Activated B cell treated with CpG ODN at 0.5 μM for 24 hours (primary cell): ENCODE measurements around the gene FGF21. TPM values are rescaled to one million over a fixed set of nuclear protein-coding genes. Genes with fewer than 3 reads are reported as not detected.
A peak's percentile ranks its signal among the peaks of the same experiment; 100 is the strongest.

Experiments
- ATAC-seq: fragments of 200-7000 bp; cut with Tn5 transposase; one replicate; pipeline ENCODE4 v1.10.0; 2021; ENCODE audit warnings: low read depth, mild to moderate bottlenecking, moderate library complexity
- CTCF ChIA-PET: fragments of 350-600 bp; sonication (Branson Sonifier 250); formaldehyde crosslinking; loops from one replicate; lab custom pipeline; 2021; ENCODE audit warnings: antibody characterized with exemption; lab: Charles Lee
- POLR2A ChIA-PET: fragments of 350-600 bp; sonication (Branson Sonifier 250); formaldehyde crosslinking; loops from one replicate; lab custom pipeline; 2021; ENCODE audit warnings: antibody characterized with exemption; lab: Charles Lee
- DNase-seq: peaks from one replicate; pipeline ENCODE4 v3.0.0; 2022
- H3K27ac Mint-ChIP-seq: one replicate; pipeline ENCODE4 v1.8.0; 2020; ENCODE audit warnings: mixed read lengths
- H3K27me3 Mint-ChIP-seq: one replicate; pipeline ENCODE4 v1.8.0; 2021; ENCODE audit warnings: mixed read lengths
- H3K36me3 Mint-ChIP-seq: one replicate; pipeline ENCODE4 v1.8.0; 2021; ENCODE audit warnings: low read depth, mixed read lengths
- H3K4me1 Mint-ChIP-seq: one replicate; pipeline ENCODE4 v1.8.0; 2021; ENCODE audit warnings: mixed read lengths
- H3K4me3 Mint-ChIP-seq: one replicate; pipeline ENCODE4 v1.8.0; 2020; ENCODE audit warnings: mild to moderate bottlenecking, mixed read lengths
- H3K9me3 Mint-ChIP-seq: one replicate; pipeline ENCODE4 v1.8.0; 2020; ENCODE audit warnings: mixed read lengths
- intact Hi-C: fragments of 100-400 bp; cut with micrococcal nuclease; formaldehyde crosslinking; loops from one replicate; pipeline ENCODE4 v1.15.1; 2024
- total RNA-seq: library from RNA; stranded (reverse); gene quantifications from 2 replicates; pipeline ENCODE4 v1.2.3, GENCODE V29; 2022
- TF ChIP-seq, protein P1 (sequence below): fragments of 200-600 bp; IDR thresholded peaks from one replicate; pipeline ENCODE4 v1.8.0; 2022; ENCODE audit warnings: antibody characterized with exemption, mild to moderate bottlenecking

Gene FGF21
- total RNA-seq, 1 donor from 2014 or later, result not detected

DNA sequence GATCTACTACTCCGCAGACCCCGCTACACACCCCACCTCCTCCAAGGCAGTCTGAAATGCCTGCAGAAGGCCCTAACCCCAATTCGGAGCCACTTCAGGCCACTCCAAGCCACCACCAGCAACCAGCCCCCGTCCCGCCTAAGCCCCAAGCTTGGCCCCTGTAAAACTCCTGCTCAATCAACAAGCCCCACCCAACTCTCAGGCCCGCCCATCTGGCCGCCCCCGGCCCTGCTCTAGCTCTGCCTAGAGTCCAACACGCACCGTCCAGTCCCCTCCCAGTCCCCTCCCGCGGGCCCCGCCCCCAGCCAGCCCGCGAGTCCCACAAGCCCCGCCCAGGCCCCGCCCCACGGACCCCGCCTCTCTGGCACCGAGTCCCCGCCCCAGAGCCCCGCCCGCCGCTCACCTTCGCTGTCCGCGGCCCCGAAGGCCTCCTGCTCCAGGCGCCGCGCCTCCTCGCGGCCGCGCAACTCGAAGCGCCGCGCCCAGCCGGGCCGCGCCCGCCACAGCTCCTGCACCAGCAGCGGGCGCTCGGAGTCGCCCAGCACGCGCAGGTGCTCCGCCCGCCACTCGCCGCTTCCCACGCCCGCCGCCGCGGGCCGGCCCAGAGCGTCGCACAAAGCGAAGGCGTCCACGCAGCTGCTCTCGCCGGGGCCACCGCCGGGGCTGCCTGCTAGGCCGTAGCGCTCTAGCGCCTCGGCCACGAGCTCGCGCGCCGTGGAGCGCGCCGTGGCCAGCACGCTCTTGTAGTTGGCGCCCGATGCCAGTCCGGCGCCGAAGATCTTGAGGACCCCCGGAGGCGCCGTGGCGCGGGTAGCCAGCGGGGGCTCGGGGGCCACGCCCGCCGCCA lies 16.5 kb upstream of the FGF21 start:
- intact Hi-C loops, result loop anchor here (1.0 to 2.0 kb wide), 5 partner anchors 18 to 100 kb away; partner anchors contain the start of gene CA11
- Mint-ChIP-seq H3K27me3 (peaks cover 8% of the 10 kb centered on the region), H3K4me1 (peaks cover 20% of the 10 kb centered on the region), H3K36me3 (no peaks in the 10 kb centered on the region), H3K4me3 (peak overlapping the region; percentile 66), H3K27ac (peak overlapping the region; percentile 70), H3K9me3 (no peaks in the 10 kb centered on the region)
- ChIA-PET POLR2A (interaction anchor here (0.5 to 2.1 kb wide), 8 partner anchors 14 to 120 kb away, joined by 3 to 8 read pairs (median 4); partner anchors contain the start of genes DBP, RPL18 and SPHK2), CTCF (interaction anchor here (0.8 to 1.4 kb wide), 4 partner anchors 9 to 93 kb away, joined by 3 to 13 read pairs (median 4); partner anchors contain the start of gene CA11)
- TF ChIP-seq, protein P1, sequence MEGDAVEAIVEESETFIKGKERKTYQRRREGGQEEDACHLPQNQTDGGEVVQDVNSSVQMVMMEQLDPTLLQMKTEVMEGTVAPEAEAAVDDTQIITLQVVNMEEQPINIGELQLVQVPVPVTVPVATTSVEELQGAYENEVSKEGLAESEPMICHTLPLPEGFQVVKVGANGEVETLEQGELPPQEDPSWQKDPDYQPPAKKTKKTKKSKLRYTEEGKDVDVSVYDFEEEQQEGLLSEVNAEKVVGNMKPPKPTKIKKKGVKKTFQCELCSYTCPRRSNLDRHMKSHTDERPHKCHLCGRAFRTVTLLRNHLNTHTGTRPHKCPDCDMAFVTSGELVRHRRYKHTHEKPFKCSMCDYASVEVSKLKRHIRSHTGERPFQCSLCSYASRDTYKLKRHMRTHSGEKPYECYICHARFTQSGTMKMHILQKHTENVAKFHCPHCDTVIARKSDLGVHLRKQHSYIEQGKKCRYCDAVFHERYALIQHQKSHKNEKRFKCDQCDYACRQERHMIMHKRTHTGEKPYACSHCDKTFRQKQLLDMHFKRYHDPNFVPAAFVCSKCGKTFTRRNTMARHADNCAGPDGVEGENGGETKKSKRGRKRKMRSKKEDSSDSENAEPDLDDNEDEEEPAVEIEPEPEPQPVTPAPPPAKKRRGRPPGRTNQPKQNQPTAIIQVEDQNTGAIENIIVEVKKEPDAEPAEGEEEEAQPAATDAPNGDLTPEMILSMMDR, result no peak
- peak; percentile 94 for ATAC-seq
- peak; percentile 86 for DNase-seq

DNA sequence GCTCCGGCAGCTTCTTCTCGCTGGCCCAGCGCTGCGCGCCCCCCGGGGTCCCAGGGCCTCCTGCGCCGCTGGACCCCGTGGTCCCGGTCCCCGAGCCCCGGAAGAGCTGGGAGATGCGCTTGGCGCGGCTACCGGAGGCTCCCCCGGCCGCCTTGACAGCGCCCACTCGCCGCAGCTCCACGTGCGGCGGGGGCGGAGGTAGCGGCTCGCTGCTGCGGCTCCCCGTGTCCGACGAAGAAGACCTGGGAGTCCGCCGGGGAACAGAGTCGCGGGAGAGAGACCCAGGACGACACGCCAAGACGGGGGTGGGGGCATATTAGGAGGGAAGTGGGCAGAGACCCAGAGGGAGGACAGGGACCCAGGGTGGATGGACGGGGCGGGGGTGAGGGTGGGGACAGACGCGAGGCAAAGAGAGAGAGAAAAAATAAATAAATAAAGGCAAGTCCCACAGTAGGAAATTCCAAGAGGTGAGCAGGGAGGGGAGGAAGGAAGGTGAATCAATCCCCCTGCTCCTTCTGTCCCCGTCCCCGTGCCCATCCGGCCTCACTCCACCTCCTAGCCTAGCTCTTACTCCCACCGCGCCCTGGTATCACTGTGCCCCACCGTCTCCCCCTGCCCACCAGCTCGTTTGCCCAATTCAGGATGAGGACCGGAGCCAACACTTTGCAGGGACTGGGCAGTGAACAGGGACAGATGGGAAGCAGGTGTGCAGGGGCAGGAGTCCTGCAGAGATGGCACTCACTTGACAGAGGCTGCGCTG lies 15.7 kb upstream of the FGF21 start:
- no peak for DNase-seq
- POLR2A ChIA-PET, result interaction anchor here (0.5 to 2.1 kb wide), 8 partner anchors 15 to 710 kb away, joined by 3 to 8 read pairs (median 4); partner anchors contain the start of genes DBP, RPL18 and SPHK2
- intact Hi-C loops, result loop anchor here (1.0 to 2.0 kb wide), 3 partner anchors 64 to 101 kb away; partner anchors contain the start of gene CA11
- no peaks in the 10 kb centered on the region for H3K36me3 Mint-ChIP-seq
- TF ChIP-seq, protein P1, result no peak
- H3K4me1 Mint-ChIP-seq, result peaks cover 20% of the 10 kb centered on the region
- CTCF ChIA-PET, result interaction anchor here (0.8 to 1.4 kb wide), 4 partner anchors 8 to 94 kb away, joined by 3 to 13 read pairs (median 4); partner anchors contain the start of gene CA11
- H3K27ac Mint-ChIP-seq, result no peak overlapping the region
- peaks cover 12% of the 10 kb centered on the region for H3K27me3 Mint-ChIP-seq
- ATAC-seq, result no peak
- H3K4me3 Mint-ChIP-seq, result peak overlapping the region; percentile 44
- H3K9me3 Mint-ChIP-seq, result no peaks in the 10 kb centered on the region

DNA sequence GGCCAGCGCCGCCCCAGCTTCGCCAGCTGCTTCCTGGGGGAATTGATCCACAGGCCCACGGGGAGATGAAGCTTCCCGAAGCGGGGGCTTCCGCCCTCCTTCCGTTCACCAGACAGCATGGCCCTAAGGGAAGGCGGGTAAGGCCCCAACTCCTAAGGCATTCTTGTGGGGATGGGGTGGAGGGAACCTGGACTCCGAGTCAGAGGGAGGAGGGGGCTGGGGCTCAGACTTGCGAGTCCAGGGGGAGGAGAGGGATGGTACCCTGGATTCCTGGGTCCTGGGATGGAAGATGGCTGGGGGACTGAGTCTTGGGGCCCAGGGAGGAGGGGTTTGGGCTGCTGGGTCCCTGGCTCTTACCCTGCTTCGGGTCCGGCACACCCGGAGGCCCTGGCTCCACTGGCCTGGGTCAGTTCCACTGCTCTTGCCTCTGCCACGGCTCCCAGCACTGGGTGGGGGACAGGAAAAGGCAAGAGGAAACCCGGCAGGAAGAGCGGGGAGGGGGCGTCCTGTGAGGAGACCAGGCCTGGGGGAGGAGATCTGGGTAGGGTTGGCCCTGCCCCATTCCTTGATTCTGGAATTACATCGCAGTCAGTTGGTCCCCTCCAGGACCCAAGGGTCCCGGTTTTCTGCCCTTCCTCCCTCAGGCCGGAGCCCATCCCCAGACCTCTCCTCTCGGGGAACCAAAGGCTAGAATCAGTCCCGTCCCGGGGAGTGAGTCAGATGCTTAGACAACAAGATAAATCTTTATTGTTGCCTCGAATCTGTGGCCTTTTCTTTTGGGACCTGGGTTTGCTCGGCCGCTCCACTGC lies 15.0 kb upstream of the FGF21 start, which contains the start of gene RASIP1:
TSS of gene RASIP1 (minus strand) at position 447 of the 809 bp plus-strand sequence. CDS start at position 119, 328 bp downstream.
- H3K36me3 Mint-ChIP-seq, result no peaks in the 10 kb centered on the region
- POLR2A ChIA-PET, result interaction anchor here (1.1 to 1.5 kb wide), 2 partner anchors 15 to 26 kb away, joined by 4 read pairs; no protein-coding TSS in a partner anchor
- TF ChIP-seq, protein P1, result no peak
- peaks cover 12% of the 10 kb centered on the region for H3K27me3 Mint-ChIP-seq
- H3K27ac Mint-ChIP-seq, result no peak within 1 kb of the TSS
- intact Hi-C loops, result no loop called here
- CTCF ChIA-PET, result no interaction called here
- H3K9me3 Mint-ChIP-seq, result peaks cover under 1% of the 10 kb centered on the region
- DNase-seq, result no peak
- peaks cover 20% of the 10 kb centered on the region for H3K4me1 Mint-ChIP-seq
- H3K4me3 Mint-ChIP-seq, result peak within 1 kb of the TSS; percentile 44
- no peak for ATAC-seq

DNA sequence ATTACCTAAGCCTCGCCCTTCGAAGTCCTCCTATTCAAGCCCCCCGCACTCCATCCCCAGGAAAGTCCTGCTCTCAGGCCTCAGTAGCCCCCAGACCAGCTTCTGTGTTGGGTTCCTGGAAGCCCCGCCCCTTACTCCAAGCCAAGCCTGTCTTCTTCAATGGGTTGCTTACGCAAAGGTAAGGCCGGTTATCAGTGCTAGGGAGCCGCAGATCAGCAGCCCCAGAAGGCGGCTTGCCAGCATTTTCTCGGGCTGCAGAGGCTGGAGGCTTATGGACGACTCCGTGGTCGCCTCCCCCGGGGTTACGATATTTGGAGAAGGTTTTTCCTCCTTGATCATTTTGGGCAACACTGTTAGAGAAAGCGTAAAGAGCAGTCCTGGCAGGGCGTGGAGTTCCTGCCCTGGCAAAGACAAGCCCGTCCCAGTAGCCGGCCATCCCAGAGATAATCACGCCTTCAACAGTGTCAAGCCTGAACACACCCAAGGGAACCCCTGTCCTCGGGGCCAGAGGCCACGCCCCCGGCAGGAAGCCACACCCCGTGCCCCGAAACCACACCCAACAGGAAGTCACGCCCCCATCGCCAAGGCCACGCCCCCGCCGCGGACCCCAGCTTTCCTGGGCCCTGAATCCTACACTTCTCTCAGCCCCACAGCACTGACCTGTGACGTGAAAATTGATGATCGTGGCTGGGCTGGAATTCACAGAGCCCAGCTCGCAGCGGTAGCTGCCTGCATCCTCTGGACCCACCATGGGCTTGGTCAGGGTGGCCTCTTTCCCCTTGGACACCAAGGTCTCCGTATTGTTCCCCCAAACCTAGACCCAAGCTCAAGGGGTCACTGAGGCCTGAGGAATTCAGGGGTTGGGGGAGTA lies 14.0 kb upstream of the FGF21 start:
- intact Hi-C loops, result no loop called here
- CTCF ChIA-PET, result no interaction called here
- TF ChIP-seq, protein P1, result no peak
- peaks cover 21% of the 10 kb centered on the region for H3K27me3 Mint-ChIP-seq
- POLR2A ChIA-PET, result interaction anchor here (0.5 kb wide), 1 partner anchor 10 kb away, joined by 3 read pairs; no protein-coding TSS in a partner anchor
- no peak overlapping the region for H3K27ac Mint-ChIP-seq
- ATAC-seq (no peak), DNase-seq (no peak)
- H3K4me1 Mint-ChIP-seq, result peaks cover 20% of the 10 kb centered on the region
- H3K9me3 Mint-ChIP-seq, result peaks cover 2% of the 10 kb centered on the region
- H3K4me3 Mint-ChIP-seq, result no peak overlapping the region
- no peaks in the 10 kb centered on the region for H3K36me3 Mint-ChIP-seq
